ENCODE results near the gene UNC5B.

DNA sequence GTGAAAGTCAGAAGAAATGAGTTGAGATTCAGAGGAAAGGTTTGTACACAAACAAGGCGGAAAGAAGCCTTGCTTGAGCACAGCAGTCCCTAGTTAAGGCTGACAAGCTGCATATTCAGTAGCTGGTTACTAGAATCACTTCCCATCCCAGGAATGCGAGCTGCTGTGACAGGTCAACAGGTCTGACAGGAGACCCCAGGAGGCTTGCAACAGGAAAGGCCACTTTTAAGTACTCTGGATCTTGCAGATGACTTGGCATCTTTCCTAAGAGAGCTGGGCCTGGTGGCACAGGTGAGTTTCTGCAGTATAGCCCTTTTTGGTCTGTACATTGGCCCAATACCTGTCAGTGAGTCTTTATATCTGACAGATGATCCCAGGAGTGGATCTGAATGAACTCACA lies 35.7 kb upstream of the UNC5B start:
- no peak for TF ChIP-seq EZH2phosphoT487 (IDR thresholded peaks at IDR 0.05; ENCODE audit: insufficient read depth, low read depth)
- no peak for TF ChIP-seq EZH2 (IDR thresholded peaks at IDR 0.05; ENCODE audit: insufficient read depth, poor library complexity, severe bottlenecking)
